ENCODE results near the gene FAM25G.
"Not testable (repeated sequence)": the region's sequence is repeated elsewhere in the genome, so short reads cannot be mapped to it uniquely, and the experiment has no call there.

Gene FAM25G

GRCh38 chr10:47491600-47491999 is at the start of gene FAM25G:
FAM25G (minus strand) TSS chr10:47491700; CDS start chr10:47491674, 26 bp downstream.
- not testable (repeated sequence) for H3K4me3 Mint-ChIP-seq; H3K27me3 Mint-ChIP-seq; ATAC-seq (replicated peaks; ENCODE audit: extremely low read depth, poor library complexity, severe bottlenecking); DNase-seq (ENCODE audit: low spot score in 2 of 2); H3K4me1 Mint-ChIP-seq; H3K27ac Mint-ChIP-seq (ENCODE audit: low read depth); H3K9me3 Mint-ChIP-seq; H3K36me3 Mint-ChIP-seq (ENCODE audit: insufficient read depth)

- not testable (repeated sequence) for DNase-seq (ENCODE audit: low spot score in 2 of 2); H3K4me3 Mint-ChIP-seq; H3K9me3 Mint-ChIP-seq; H3K36me3 Mint-ChIP-seq (ENCODE audit: insufficient read depth); ATAC-seq (replicated peaks; ENCODE audit: extremely low read depth, poor library complexity, severe bottlenecking); H3K27me3 Mint-ChIP-seq; H3K4me1 Mint-ChIP-seq; H3K27ac Mint-ChIP-seq (ENCODE audit: low read depth)
Observed at GRCh38 chr10:47536430-47536829, 44.9 kb upstream of the FAM25G start.

- not testable (repeated sequence) for H3K9me3 Mint-ChIP-seq; DNase-seq (ENCODE audit: low spot score in 2 of 2); H3K4me1 Mint-ChIP-seq; ATAC-seq (replicated peaks; ENCODE audit: extremely low read depth, poor library complexity, severe bottlenecking); H3K4me3 Mint-ChIP-seq; H3K36me3 Mint-ChIP-seq (ENCODE audit: insufficient read depth); H3K27me3 Mint-ChIP-seq; H3K27ac Mint-ChIP-seq (ENCODE audit: low read depth)
Observed at GRCh38 chr10:47523475-47523874, 32.0 kb upstream of the FAM25G start, which contains the start of gene AGAP9. AGAP9 (minus strand) TSS chr10:47523638; CDS start chr10:47523526, 112 bp downstream.

DNA sequence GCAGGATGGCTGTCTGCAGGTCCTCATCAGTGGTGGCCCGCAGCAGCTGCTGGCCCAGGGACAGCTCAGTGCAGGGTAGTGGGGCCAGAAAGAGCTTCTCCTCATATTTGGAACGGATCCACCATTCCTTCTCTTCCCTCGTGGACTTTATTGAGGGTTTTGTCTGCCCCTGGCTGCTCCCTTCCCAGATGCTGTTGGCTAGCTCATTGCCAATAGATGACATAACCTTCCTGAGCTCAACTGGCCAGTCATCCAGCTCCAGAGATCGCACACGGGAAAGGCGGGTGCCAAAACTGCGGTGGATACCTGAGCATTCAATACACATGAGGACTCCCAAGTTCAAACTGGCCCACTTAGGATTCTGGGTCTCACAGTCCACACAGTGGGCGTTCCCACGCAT is 10.8 kb upstream of the FAM25G start:
- not testable (repeated sequence) for H3K9me3 Mint-ChIP-seq; H3K36me3 Mint-ChIP-seq (ENCODE audit: insufficient read depth); H3K27me3 Mint-ChIP-seq; H3K4me3 Mint-ChIP-seq; H3K27ac Mint-ChIP-seq (ENCODE audit: low read depth); H3K4me1 Mint-ChIP-seq; ATAC-seq (replicated peaks; ENCODE audit: extremely low read depth, poor library complexity, severe bottlenecking); DNase-seq (ENCODE audit: low spot score in 2 of 2)

DNA sequence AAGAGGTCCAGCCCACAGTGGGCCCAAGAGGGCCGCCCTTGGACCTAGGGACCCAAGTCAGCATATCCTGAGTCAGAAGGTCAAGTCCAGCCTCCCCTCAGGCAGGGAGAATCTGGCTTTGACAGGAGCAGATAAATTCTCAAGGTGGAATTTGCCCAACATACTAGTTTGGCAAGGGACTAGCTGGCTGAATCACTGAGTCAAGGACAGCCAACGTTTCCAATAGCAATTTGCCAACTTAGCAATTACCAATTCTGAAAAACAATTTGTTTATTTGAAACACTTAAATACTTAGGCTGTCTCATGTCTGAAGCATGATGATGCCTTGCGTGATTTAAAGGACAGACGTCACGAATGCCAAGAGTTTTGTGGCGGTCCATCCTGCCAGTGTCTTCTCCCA is 2.7 kb upstream of the FAM25G start:
- H3K4me3 Mint-ChIP-seq; H3K27ac Mint-ChIP-seq (ENCODE audit: low read depth); H3K9me3 Mint-ChIP-seq; DNase-seq (ENCODE audit: low spot score in 2 of 2); H3K36me3 Mint-ChIP-seq (ENCODE audit: insufficient read depth); H3K27me3 Mint-ChIP-seq; H3K4me1 Mint-ChIP-seq; ATAC-seq (replicated peaks; ENCODE audit: extremely low read depth, poor library complexity, severe bottlenecking): not testable (repeated sequence)

DNA sequence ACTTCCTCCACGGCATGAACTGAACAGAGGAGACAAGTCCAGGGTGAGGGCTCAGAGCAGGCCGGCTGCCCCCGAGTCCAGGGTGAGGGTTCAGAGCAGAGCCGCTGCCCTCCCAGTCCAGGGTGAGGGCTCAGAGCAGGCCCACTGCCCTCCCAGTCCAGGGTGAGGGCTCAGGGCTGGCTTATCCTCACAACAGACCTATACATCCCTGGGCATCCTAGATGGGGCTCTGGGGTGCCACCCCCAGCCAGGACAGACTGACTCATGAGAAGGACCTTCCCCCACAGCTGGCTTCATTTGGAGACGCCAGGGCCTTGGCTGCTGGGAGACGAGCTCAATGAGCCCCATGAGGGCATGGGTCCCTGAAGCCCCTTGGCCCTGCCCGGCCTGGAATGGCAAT is 1.9 kb downstream of the FAM25G start:
- not testable (repeated sequence) for H3K27me3 Mint-ChIP-seq; DNase-seq (ENCODE audit: low spot score in 2 of 2); H3K36me3 Mint-ChIP-seq (ENCODE audit: insufficient read depth); H3K27ac Mint-ChIP-seq (ENCODE audit: low read depth); H3K4me1 Mint-ChIP-seq; ATAC-seq (replicated peaks; ENCODE audit: extremely low read depth, poor library complexity, severe bottlenecking); H3K4me3 Mint-ChIP-seq; H3K9me3 Mint-ChIP-seq

GRCh38 chr10:47485943-47486342 is 5.6 kb downstream of the FAM25G start:
- not testable (repeated sequence) for H3K36me3 Mint-ChIP-seq (ENCODE audit: insufficient read depth); DNase-seq (ENCODE audit: low spot score in 2 of 2); H3K4me3 Mint-ChIP-seq; H3K27me3 Mint-ChIP-seq; ATAC-seq (replicated peaks; ENCODE audit: extremely low read depth, poor library complexity, severe bottlenecking); H3K27ac Mint-ChIP-seq (ENCODE audit: low read depth); H3K4me1 Mint-ChIP-seq; H3K9me3 Mint-ChIP-seq

- H3K9me3 Mint-ChIP-seq; H3K36me3 Mint-ChIP-seq (ENCODE audit: insufficient read depth); ATAC-seq (replicated peaks; ENCODE audit: extremely low read depth, poor library complexity, severe bottlenecking): not testable (repeated sequence)
Observed at GRCh38 chr10:47484786-47485185, 6.7 kb downstream of the FAM25G start.

GRCh38 chr10:47483923-47484322 is 7.6 kb downstream of the FAM25G start, which contains the start of gene ANXA8:
ANXA8 (minus strand) TSS chr10:47484115; CDS start chr10:47483933, 182 bp downstream.
- not testable (repeated sequence) for H3K36me3 Mint-ChIP-seq (ENCODE audit: insufficient read depth); ATAC-seq (replicated peaks; ENCODE audit: extremely low read depth, poor library complexity, severe bottlenecking)

More at GRCh38 chr10:47484786-47485185, 6.7 kb downstream of the FAM25G start:
- not testable (repeated sequence) for H3K4me3 Mint-ChIP-seq; H3K27me3 Mint-ChIP-seq; H3K4me1 Mint-ChIP-seq; H3K27ac Mint-ChIP-seq (ENCODE audit: low read depth); DNase-seq (ENCODE audit: low spot score in 2 of 2)

DNA sequence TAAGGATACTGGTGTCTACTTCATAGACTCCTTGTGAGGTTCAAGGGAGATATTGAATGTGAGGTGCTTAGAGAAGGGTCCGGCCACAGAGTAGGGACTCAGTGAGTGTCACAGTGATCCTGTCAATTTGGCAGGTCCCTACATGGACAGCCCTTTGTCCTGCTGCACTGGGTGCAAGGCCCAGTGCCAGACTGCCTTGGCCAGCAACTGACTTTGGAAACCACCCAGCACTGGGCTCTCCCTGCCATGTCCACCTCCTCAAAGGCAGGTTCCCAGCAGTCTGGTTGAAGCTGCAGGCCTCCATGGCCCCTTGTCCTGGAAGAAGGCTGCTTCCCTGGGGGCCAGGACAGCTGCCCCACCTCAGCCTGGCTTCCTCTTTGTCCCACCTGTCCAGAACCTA is 9.1 kb downstream of the FAM25G start:
- not testable (repeated sequence) for H3K27me3 Mint-ChIP-seq; DNase-seq (ENCODE audit: low spot score in 2 of 2); H3K4me1 Mint-ChIP-seq; ATAC-seq (replicated peaks; ENCODE audit: extremely low read depth, poor library complexity, severe bottlenecking); H3K4me3 Mint-ChIP-seq; H3K9me3 Mint-ChIP-seq; H3K27ac Mint-ChIP-seq (ENCODE audit: low read depth); H3K36me3 Mint-ChIP-seq (ENCODE audit: insufficient read depth)

More at GRCh38 chr10:47483923-47484322, 7.6 kb downstream of the FAM25G start, which contains the start of gene ANXA8:
- not testable (repeated sequence) for H3K27ac Mint-ChIP-seq (ENCODE audit: low read depth); H3K4me3 Mint-ChIP-seq; H3K4me1 Mint-ChIP-seq; DNase-seq (ENCODE audit: low spot score in 2 of 2); H3K9me3 Mint-ChIP-seq; H3K27me3 Mint-ChIP-seq

DNA sequence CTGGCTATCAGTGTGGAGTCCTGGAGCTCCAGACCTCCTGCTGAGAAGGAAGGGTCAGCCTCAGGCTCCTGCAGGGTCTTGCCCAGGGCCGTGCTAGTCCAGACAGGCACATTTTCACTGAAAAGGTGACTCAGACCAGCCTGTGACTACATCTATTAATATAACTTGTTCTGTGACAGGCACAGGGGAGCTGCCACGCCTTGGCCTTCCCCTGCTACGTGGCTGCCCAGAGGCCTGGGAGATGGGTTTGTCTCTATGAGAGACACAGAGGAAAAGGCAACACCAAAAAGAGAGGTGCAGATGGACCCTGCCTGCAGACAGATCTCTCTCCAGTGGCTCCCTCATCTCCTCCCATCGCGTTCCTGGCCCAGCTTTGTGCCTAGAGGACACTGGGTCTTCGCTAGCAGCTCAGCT is 9.7 kb downstream of the FAM25G start:
- not testable (repeated sequence) for ATAC-seq (replicated peaks; ENCODE audit: extremely low read depth, poor library complexity, severe bottlenecking)

DNA sequence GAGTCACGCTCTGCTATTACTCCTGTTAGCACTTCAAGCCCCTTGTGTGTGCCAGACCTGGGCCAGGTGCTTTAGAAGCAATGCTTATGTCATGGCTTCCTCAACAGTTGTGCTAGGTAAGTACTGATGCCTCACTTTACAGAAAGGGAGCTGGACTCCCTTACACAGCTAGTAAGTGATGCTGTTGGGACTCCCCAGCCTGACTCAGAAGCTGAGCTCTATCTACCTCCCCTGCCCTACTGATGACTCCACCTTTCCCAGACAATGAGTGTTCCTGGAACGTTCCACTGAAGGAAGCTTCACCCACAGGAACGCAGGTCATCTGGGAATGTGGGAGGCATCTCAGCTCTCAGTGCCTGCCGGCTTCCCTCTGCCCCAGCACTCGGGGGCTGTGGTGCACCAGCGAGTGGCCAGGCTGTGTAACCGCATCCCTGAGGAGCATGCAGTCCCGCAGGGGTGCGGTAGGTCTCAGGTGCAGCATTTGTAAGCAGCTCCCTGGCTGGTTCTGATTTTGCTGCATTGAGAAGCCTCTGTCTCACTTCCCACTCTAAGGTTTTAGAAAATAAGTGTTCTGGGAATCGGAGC is 10.2 kb downstream of the FAM25G start:
- H3K4me1 Mint-ChIP-seq; H3K36me3 Mint-ChIP-seq (ENCODE audit: insufficient read depth); DNase-seq (ENCODE audit: low spot score in 2 of 2); ATAC-seq (replicated peaks; ENCODE audit: extremely low read depth, poor library complexity, severe bottlenecking); H3K27ac Mint-ChIP-seq (ENCODE audit: low read depth); H3K27me3 Mint-ChIP-seq; H3K4me3 Mint-ChIP-seq; H3K9me3 Mint-ChIP-seq: not testable (repeated sequence)

More for the DNA sequence above, 9.7 kb downstream of the FAM25G start:
- not testable (repeated sequence) for H3K4me1 Mint-ChIP-seq; H3K27ac Mint-ChIP-seq (ENCODE audit: low read depth); H3K4me3 Mint-ChIP-seq; H3K9me3 Mint-ChIP-seq; DNase-seq (ENCODE audit: low spot score in 2 of 2); H3K27me3 Mint-ChIP-seq; H3K36me3 Mint-ChIP-seq (ENCODE audit: insufficient read depth)

DNA sequence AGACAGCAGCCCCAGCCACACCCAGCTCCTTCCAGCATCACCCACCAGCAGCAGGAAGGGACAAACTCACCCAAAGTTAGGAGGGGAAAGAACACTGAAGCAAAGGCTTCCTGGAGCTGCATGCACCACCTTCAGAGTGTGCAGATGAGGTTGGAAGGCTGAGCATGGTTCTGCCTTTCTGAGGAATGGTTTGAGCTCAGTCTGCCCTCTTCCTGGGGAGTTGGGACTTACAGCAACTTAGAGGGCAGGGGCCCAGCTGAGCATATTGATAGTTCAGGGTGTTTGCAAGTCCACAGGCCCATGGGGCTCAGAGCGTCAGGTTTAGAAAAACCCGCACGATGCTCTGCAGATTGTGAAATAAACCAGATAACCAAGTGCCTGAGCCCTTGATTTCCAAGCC is 11.4 kb downstream of the FAM25G start:
- H3K4me3 Mint-ChIP-seq; H3K9me3 Mint-ChIP-seq; H3K36me3 Mint-ChIP-seq (ENCODE audit: insufficient read depth); H3K27ac Mint-ChIP-seq (ENCODE audit: low read depth); ATAC-seq (replicated peaks; ENCODE audit: extremely low read depth, poor library complexity, severe bottlenecking); H3K27me3 Mint-ChIP-seq; DNase-seq (ENCODE audit: low spot score in 2 of 2); H3K4me1 Mint-ChIP-seq: not testable (repeated sequence)

Data from central memory CD8-positive, alpha-beta T cell (primary cell).